Stimulated activated CD8-positive, alpha-beta memory T cell treated with anti-CD3 and anti-CD28 coated beads, Interleukin-7, amount 100 ng/mL, for 48 hours (primary cell): Measurements from ENCODE around the gene CNGB1.
"Not testable (repeated sequence)": the region's sequence is repeated elsewhere in the genome, so short reads cannot be mapped to it uniquely, and the experiment has no call there.

Experiments
- DNase-seq, 2 donors: peaks; one replicate each; pipeline ENCODE4 v3.0.0-alpha.2; 2020; ENCODE audit warnings: low read depth in 1 of 2; ENCODE audit errors: extremely low read depth in 1 of 2

Gene CNGB1

DNA sequence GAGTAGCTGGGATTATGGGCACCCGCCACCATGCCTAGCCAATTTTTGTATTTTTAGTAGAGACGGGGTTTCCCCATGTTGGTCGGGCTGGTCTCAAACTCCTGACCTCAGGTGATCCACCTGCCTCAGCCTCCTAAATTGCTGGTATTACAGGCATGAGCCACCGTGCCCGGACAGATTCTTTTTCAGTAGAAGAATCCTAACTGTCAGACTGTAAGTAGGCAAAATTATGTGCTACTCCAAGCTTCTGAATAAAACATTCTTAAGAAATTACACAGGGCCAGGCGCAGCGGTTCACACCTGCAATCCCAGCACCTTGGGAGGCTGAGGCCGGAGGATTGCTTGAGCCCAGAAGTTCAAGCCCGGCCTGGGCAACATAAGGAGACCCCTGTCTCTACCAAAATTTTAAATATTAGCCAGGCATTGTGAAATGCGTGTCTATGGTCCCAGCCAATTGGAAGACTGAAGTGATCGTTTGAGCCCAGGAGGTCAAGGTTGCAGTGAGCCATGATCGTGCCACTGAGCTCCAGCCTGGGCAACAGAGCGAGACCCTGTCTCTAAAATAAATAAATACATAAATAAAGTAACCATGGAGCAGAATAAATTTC is 101.9 kb downstream of the CNGB1 start:
- no peak for DNase-seq

DNA sequence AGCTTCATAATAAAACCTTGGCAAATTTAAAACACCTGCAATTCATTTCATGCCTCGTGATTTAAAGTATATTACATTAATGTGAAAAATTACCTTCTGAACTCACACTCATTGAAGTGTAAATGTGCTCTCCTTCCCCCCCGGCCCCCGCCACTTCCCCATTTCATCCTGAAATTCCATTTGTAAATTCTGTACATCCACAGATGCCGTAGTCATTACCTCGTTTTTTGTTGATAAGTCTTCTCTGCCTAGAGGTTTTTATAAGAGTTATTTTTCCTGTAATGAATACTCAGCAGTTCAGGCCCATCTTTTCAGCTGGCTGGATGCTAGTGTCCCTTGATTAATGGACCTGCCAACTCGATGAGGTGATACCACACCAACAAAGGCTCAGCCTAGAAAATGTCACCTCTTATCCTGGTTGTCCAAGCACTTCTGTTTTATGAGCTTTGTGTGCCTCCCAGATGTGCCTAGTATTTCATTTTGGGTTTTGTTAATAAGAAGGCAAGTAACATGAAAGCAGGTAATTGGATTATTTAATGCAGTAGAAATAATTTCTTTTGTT is 103.8 kb downstream of the CNGB1 start:
- no peak for DNase-seq

- DNase-seq, result no peak
These were observed 104.4 kb downstream of the CNGB1 start for GRCh38 chr16:57866529-57866918.

DNA sequence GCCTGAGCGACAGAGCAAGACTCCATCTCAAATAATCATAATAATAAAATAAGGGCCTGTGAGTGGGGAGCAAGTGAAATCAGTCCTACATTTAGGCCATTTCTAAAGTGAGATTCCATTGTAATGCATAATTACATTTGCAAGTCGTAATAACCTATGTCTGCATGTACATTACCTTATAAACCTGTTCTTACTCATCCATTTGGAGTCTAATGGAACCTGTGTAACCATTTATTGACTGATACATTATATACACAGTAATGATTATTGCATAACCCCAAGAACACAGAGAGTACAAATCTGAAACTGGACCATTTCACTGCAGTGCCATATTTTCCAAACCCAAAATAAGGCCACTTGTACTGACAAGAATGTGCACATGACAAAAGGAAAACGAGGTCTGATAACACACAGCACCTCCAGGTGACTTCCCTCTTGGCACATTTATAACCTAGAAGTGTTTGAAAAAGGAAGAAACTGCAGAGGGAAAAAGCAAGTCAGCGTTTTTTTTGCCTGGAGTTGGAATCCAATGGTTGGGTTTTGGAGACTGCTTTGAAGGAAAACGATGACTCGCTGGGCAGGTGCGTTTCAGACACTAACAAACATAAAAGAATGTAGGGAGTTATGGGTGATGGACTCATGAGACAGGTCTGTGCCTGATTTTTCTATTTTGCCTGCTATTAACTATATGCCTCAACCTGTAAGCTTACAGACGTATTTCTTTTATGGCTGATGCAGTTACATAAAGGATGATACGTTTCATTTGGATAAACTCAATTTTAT is 105.0 kb downstream of the CNGB1 start:
- no peak for DNase-seq

- DNase-seq, result no peak
These were observed 107.3 kb downstream of the CNGB1 start for GRCh38 chr16:57863434-57864160.

DNA sequence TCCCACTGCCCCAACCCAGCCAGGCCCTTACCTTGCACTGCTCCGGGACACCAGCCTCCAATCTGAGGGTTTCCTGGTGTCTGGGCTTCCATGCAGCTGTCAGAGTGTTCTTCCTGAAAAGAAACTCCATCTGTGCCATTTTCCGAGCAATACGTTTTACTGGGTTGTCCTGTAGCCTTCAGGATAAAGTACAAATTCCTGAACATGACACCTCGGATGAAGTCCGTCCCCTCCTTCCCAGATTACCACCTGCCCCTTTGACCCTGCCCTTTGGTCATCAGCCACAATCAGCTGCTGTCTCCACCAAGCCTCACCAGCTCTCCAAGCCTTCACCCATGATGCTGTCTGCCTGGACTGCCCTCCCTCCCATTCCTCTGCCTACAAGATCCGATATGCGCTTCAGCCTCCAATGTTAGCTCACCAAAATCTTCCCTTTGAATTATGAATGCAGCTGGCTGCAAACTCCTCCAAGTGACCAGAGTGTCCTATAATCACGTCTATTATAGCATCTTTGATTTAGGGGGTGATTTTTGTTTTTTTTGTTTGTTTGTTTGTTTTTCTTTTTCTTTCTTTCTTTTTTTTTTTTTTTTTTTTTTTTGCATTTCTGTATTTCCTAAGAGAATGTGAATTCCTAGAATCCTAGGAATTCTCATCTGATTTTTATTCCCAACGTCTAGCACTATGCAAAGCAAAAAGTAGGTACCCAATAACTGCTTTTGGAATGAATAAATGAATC is 108.1 kb downstream of the CNGB1 start:
- DNase-seq, result no peak

GRCh38 chr16:57859331-57859730 is 111.6 kb downstream of the CNGB1 start:
- DNase-seq, result no peak

- no peak for DNase-seq
These were observed 112.3 kb downstream of the CNGB1 start for GRCh38 chr16:57858635-57859034.

- not testable (repeated sequence) for DNase-seq
These were observed 112.9 kb downstream of the CNGB1 start for GRCh38 chr16:57857991-57858390.

DNA sequence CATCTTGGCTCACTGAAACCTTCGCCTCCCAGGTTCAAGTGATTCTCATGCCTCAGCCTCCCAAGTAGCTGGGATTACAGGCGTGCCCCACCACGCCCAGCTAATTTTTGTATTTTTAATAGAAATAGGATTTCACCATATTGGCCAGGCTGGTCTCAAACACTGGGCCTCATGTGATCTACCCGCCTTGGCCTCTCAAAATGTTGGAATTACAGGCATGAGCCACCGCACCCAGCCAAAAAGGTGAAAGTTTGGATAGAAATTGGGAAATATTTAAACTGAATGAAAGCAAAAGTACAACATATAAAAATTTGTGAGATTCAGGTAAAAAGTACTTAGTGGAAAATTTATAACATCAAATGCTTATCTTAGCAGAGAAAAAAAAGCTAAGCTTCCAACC is 115.7 kb downstream of the CNGB1 start:
- DNase-seq, result no peak

DNA sequence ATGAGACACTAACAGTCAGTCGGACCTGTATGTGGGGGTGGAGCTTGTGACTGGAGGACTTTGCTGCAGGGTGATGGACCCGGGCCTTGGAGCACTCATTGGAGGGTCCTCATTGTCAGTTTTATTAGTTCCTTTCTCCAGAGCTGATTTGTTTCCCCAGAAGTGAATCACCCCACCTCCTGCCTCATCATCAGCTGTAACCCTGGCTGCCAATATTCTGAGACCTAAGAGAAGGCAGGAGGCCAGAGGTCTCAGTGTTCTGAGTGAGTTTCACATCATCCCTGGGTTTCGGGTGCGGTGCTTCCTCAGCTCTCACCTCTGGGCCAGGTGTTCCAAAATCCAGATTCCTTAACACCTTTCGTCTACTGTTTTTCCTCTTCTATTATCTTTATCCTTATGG is 118.7 kb downstream of the CNGB1 start:
- DNase-seq, result no peak

DNA sequence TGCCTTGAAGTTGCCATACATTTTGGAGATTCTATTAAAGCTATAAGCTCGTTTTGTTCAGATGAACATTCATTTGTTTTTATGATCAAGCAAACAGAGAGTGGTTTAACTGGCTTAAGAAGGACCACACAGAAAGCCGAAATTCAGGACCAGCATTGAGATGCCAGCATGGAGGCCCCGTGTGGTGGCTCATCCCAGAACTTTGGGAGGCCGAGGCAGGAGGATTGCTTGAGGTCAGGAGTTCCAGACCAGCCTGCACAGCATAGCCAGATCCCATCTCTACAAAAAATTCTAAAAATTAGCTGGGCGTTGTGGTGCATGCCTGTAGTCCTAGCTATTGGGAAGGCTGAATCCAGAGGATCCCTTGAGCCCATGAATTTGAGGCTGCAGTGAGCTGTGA is 122.7 kb downstream of the CNGB1 start:
- DNase-seq, result no peak

- DNase-seq, result not testable (repeated sequence)
These were observed 124.0 kb downstream of the CNGB1 start for GRCh38 chr16:57846931-57847330.

GRCh38 chr16:57846078-57846697 is 124.7 kb downstream of the CNGB1 start:
- DNase-seq, result no peak

- no peak for DNase-seq
These were observed 125.8 kb downstream of the CNGB1 start for GRCh38 chr16:57845115-57845514.

DNA sequence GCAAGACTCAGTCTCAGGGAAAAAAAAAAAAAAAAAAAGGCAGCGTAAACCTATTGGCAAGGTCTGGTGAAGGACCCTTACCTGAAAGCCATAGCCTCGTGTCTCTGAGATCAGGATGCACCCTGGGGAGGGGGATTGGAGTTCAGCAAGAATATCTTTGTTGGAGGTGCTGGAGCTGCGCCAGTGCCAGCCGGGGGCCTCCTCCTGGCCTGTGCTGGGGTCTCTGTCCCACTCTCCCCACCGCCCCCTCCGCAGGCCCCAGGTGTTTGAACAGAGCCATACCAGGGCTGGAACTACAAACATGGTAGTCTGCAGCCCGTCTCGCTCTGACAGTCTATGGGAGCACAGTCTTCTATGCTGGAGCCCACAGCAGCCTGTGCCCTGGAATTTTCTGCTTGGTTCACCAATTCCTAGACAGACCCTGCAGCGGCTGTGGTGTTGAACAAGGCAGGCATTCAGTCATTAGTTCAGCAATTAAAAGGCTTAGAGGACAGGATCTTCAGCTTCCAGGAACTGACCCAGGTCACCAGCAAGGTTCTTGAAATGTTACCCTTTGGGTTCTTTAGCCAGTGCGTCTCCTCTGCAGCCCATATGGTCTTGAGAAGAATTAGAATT is 126.4 kb downstream of the CNGB1 start:
- no peak for DNase-seq

DNA sequence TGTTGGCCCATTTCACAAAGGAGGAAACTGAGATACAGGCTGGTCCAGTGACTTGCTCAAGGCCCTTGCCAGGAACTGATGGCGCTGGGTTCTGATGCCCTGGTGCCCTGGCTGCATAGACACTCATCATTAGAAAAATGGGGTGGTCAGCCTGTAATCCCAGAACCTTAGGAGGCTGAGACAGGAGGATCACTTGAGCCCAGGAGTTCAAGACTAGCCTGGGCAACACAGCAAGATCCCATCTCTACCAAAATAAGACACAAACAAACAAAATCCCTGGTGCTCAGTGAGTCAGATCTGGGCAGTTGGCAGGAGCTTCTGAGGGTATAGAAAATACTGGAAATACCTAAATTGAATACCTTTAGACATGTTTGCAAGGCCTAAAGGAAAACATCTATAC is 127.5 kb downstream of the CNGB1 start:
- no peak for DNase-seq

DNA sequence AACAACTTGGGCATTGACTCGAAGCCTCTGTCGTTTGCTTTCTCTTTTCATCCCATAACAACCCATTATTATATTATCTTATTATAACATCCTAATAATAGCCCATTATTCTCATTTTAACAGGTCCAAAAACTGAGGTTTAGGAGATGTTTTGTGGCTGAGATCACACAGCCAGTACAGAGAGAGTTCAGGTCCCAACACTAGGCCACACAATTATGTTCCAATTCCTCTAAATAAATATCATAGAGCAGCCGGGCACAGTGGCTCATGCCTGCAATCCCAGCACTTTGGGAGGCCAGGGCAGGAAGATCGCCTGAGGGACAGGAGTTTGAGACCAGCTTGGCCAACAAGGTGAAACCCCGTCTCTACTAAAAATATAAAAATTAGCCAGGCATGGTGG is 128.3 kb downstream of the CNGB1 start:
- no peak for DNase-seq

GRCh38 chr16:57840833-57841232 is 130.1 kb downstream of the CNGB1 start:
- no peak for DNase-seq

GRCh38 chr16:57838161-57838560 is 132.8 kb downstream of the CNGB1 start:
- no peak for DNase-seq
